H1 (cell line): ENCODE measurements around the gene INTS6. TPM values are rescaled to one million over a fixed set of nuclear protein-coding genes. Genes with fewer than 3 reads are reported as not detected.

Experiments used
- CTBP2 ChIP-seq: IDR thresholded peaks from 2 replicates; pipeline ENCODE4 v1.7.0; 2011; ENCODE audit warnings: borderline replicate concordance, mild to moderate bottlenecking, moderate library complexity, mixed read lengths, low read length; ENCODE audit not compliant: insufficient read depth, insufficient read length
- CTCF ChIP-seq, 3 experiments: IDR thresholded peaks; 1 replicate in 2 of 3; 2 replicates in 1 of 3; pipeline versions ENCODE4 v1.5.1 to v1.6.1; 2011; ENCODE audit warnings: low read length in 3 of 3, mild to moderate bottlenecking in 3 of 3, inconsistent platforms in 2 of 3, low read depth in 1 of 3, moderate library complexity in 1 of 3; ENCODE audit not compliant: insufficient read depth in 1 of 3; ENCODE audit errors: control extremely low read depth in 1 of 3
- E2F6 ChIP-seq: IDR thresholded peaks from 2 replicates; pipeline ENCODE4 v1.6.1; 2012; ENCODE audit warnings: inconsistent platforms
- EGR1 ChIP-seq: IDR thresholded peaks from 2 replicates; pipeline ENCODE4 v1.6.1; 2011; ENCODE audit warnings: low read depth, low read length, borderline replicate concordance
- GABPA ChIP-seq: IDR thresholded peaks from 2 replicates; pipeline ENCODE4 v1.6.1; 2011; ENCODE audit warnings: mild to moderate bottlenecking, low read length, moderate library complexity, borderline replicate concordance; ENCODE audit not compliant: insufficient read depth
- GTF2F1 ChIP-seq: IDR thresholded peaks from 2 replicates; pipeline ENCODE4 v1.6.1; 2012; ENCODE audit warnings: low read depth, low read length, improper control_type of control experiment, borderline replicate concordance
- KDM4A ChIP-seq: IDR thresholded peaks from one replicate; pipeline ENCODE4 v1.7.1; 2012; ENCODE audit warnings: low read depth, mild to moderate bottlenecking, moderate library complexity, low read length, inconsistent platforms; ENCODE audit not compliant: severe bottlenecking
- POLR2A ChIP-seq, 2 experiments: IDR thresholded peaks; 1 replicate in 1 of 2; 2 replicates in 1 of 2; pipeline ENCODE4 v1.6.1; 2011; ENCODE audit warnings: low read depth in 2 of 2, low read length in 2 of 2, mild to moderate bottlenecking in 2 of 2; ENCODE audit errors: control extremely low read depth in 1 of 2
- POLR2AphosphoS5 ChIP-seq: IDR thresholded peaks from 2 replicates; pipeline ENCODE4 v1.6.1; 2011; ENCODE audit warnings: low read depth, low read length
- RAD21 ChIP-seq, 2 experiments: IDR thresholded peaks in 1 of 2; conservative IDR thresholded peaks in 1 of 2; 2 replicates each; pipeline ENCODE4 v1.6.1; 2011; ENCODE audit warnings: low read depth in 2 of 2, low read length in 2 of 2, improper control_type of control experiment in 1 of 2, inconsistent platforms in 1 of 2, mild to moderate bottlenecking in 1 of 2, moderate library complexity in 1 of 2
- RBBP5 ChIP-seq: IDR thresholded peaks from 2 replicates; pipeline ENCODE4 v1.7.1; 2012; ENCODE audit warnings: low read depth, mild to moderate bottlenecking, inconsistent platforms, low read length, moderate library complexity, borderline replicate concordance
- RNF2 ChIP-seq: fragments of 200-900, 300-1000 bp; sonication (generic); IDR thresholded peaks from 2 replicates; pipeline ENCODE4 v1.7.1; 2016; ENCODE audit warnings: borderline replicate concordance, low read depth, mild to moderate bottlenecking, antibody characterized with exemption, low read length; ENCODE audit not compliant: poor library complexity, severe bottlenecking; ENCODE audit errors: missing control alignments
- SP1 ChIP-seq: IDR thresholded peaks from 2 replicates; pipeline ENCODE4 v1.6.1; 2011; ENCODE audit warnings: low read depth, low read length
- TAF1 ChIP-seq: IDR thresholded peaks from 2 replicates; pipeline ENCODE4 v1.6.1; 2011; ENCODE audit warnings: mild to moderate bottlenecking, low read depth, low read length
- TAF7 ChIP-seq: optimal IDR thresholded peaks from 2 replicates; pipeline ENCODE3; 2011; ENCODE audit warnings: low read depth, mild to moderate bottlenecking, inconsistent platforms, low read length, moderate library complexity, borderline replicate concordance
- TBP ChIP-seq: IDR thresholded peaks from 2 replicates; pipeline ENCODE4 v1.6.1; 2011; ENCODE audit warnings: low read depth, low read length, improper control_type of control experiment
- TCF12 ChIP-seq: IDR thresholded peaks from 2 replicates; pipeline ENCODE4 v1.6.1; 2011; ENCODE audit warnings: low read depth, mild to moderate bottlenecking, low read length
- USF2 ChIP-seq: IDR thresholded peaks from 2 replicates; pipeline ENCODE4 v1.6.1; 2011; ENCODE audit warnings: low read length, improper control_type of control experiment
- polyA plus RNA-seq, 7 experiments: library from polyadenylated mRNA; depleted of rRNA in 3 of 7; stranded (reverse) in 5 of 7; unstranded in 2 of 7; fragments of >200 nt in 5 of 7; fragments of 200-250 nt in 2 of 7; gene quantifications; 1 replicate in 5 of 7; 2 replicates in 1 of 7; 4 replicates in 1 of 7; pipeline versions ENCODE4 v1.2.1 to v1.2.3, GENCODE V29; 2011 to 2013; ENCODE audit warnings: missing spikeins in 2 of 7, mixed read lengths in 2 of 7
- total RNA-seq: library from RNA; stranded (reverse); fragmentation: NEBNext Ultra II Directional; extraction: Animal tissue kit (Norgen Biotek cat#: 25700); gene quantifications from 2 replicates; pipeline ENCODE4 v1.2.1, GENCODE V29; 2021

INTS6 gene
- total and polyA plus RNA-seq, 2 of the 8 experiments (the other 6 are each of a cell fraction or from before 2014, with no cell fraction given), result 12.6 to 42.8 TPM

GRCh38 chr13:51452361-51453206 lies at the start of gene INTS6 (continued):
- TF ChIP-seq CTBP2 (no peak), TAF7 (peak; percentile 97), KDM4A (peak; percentile 54), CTCF (IDR thresholded peaks at IDR 0.05; ENCODE audit: control extremely low read depth in 1 of 3, insufficient read depth in 1 of 3, low read depth in 1 of 3, low read length in 3 of 3) (no peak), GTF2F1 (peak; percentile 95), EGR1 (0 out of 2 replicates have a peak, but pooled peaks have one; percentile 2), RBBP5 (peak; percentile 13; the same call in 1 of the 2 replicates), GABPA (no peak), RAD21 (IDR thresholded peaks at IDR 0.05 in 1 of 2, conservative IDR thresholded peaks at IDR 0.05 in 1 of 2; ENCODE audit: low read depth in 2 of 2, low read length in 2 of 2) (peak; percentile 1 to 14; a peak in 1 of 4 replicates), USF2 (peak; percentile 93), SP1 (peak; percentile 86), RNF2 (no peak), E2F6 (peak; percentile 31; the same call in 1 of the 2 replicates), POLR2AphosphoS5 (peak; percentile 99), TBP (peak; percentile 98), TCF12 (no peak), POLR2A (IDR thresholded peaks at IDR 0.05; ENCODE audit: control extremely low read depth in 1 of 2, low read depth in 2 of 2, low read length in 2 of 2) (peak; percentile 100), TAF1 (peak; percentile 99)
